HG03558 (cell line): ENCODE results near the gene GZMB.
"Not testable (repeated sequence)": the region's sequence is repeated elsewhere in the genome, so short reads cannot be mapped to it uniquely, and the experiment has no call there.

Experiments
- ATAC-seq: cut with Tn5 transposase; IDR thresholded peaks from one replicate; pipeline ENCODE4 v1.9.1; 2021; ENCODE audit warnings: moderate number of reproducible peaks; ENCODE audit not compliant: unreplicated experiment; ENCODE audit errors: extremely low read depth

The GZMB gene

DNA sequence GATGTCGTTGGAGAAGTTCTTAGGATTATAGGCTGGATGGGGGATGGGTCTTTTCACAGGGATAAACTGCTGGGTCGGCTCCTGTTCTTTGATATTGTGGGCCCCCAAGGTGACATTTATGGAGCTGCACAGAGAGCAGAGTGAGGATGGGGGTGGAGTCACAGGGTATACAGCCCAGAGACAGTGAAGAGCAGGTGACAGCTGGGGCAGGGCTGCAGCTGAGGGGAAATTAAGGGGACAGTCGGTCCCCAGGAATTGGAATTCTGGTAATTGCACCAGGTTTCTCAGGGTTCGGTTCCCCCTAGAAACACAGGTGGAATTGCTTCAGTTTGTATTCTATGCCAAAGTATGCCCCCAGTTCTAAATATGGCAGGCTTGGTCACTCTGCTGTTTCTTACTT is 1.7 kb downstream of the GZMB start:
- no peak for ATAC-seq

DNA sequence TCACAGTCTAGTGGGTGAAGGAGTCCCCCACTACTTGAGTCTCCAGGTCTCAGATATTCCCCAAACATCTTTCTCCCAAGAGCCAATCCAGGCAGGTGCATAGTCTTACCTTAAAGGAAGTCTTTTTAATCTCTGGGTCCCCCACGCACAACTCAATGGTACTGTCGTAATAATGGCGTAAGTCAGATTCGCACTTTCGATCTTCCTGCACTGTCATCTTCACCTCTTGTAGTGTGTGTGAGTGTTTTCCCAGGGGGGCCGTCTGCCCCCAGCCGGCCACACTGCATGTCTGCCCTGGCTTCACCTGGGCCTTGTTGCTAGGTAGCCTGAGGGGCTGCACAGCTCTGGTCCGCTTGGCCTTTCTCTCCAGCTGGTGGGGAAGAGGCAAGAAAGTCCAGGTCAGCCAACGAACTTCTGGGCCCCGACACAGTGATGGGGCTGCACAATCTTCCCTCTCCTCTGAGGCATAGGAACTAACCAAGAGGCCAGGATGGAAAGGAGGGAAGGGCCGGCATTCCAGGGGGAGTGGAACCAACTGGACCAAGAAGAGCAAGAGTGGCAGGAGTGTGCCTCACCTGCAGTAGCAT is 2.1 kb downstream of the GZMB start:
- ATAC-seq = no peak

DNA sequence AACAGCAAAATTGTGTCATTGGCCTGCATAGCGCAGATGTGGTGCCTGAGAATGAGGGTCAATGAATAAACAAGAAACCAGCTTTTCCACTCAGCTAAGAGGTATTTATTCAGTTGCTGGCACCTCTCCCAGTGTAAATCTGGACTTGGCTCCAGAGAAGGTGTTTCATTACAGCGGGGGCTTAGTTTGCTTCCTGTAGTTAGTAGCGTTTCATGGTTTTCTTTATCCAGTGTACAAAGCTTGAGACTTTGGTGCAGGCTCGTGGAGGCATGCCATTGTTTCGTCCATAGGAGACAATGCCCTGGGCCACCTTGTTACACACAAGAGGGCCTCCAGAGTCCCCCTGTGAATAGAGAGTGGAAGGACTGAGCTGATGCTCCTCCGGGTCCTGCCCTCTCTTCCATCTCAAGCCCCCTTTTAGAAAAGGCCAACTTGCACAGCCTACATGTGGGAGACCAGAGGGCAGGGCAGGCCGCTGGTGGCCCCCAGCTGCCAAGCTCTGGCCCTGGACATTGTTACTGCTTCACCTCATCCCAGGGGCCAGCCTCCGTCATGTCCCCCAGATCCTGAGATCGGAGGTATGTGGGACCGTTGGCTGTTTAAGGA is 3.0 kb downstream of the GZMB start:
- no peak for ATAC-seq

DNA sequence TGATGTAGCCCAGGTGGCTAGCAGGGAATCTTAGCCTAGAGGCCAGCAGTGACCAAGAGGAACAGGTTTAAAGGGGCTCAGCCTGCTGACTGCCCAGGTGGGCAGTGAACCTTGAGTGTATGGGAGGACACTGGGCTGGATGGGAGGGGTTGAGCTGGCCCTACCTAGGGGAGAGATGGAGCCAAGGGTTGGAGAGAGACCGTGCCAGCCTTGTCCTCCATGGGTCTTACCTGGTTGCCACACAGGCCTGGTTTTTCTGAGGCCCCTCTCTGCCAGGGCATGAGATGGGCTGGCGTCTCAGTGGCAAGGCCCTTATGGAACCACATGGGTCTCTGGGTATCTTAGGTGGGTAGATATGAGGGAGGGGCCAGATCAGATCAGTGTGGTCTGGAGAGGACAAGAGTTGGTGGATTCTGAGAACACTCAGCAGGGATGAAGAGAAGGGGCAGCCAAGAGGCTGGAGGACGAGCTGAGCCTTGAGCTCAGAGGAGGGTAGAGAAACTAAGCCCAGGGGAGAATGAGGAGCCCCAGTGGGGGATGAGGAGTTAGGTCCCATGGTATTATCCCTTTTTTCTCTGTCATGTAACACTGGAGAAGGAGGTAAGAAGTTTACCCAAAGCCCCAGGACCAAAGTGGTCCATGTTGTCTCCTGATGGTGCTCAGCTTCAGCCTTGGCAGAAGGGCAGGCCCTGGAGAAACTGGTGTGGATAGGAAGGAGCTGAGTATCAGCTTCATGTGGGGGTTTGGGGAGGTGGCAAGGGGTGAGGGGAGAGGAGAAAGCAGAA is 3.7 kb downstream of the GZMB start:
- no peak for ATAC-seq

DNA sequence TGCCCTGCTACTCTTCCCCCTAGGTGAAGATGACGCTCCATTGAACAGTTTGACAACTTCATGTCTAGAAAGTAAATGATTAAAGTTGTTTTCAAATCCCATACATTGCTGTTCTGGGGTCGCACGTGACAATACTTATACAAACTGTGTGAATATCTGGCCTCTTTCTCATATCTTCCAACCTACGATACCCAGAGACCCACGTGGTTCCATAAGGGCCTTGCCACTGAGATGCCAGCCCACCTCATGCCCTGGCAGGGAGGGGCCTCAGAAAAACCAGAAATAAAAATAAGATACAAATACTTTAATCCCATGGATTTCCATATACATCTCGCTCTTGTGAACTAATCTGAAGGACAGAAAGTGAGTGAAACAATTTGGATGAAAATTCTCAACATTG is 4.5 kb downstream of the GZMB start:
- no peak for ATAC-seq

DNA sequence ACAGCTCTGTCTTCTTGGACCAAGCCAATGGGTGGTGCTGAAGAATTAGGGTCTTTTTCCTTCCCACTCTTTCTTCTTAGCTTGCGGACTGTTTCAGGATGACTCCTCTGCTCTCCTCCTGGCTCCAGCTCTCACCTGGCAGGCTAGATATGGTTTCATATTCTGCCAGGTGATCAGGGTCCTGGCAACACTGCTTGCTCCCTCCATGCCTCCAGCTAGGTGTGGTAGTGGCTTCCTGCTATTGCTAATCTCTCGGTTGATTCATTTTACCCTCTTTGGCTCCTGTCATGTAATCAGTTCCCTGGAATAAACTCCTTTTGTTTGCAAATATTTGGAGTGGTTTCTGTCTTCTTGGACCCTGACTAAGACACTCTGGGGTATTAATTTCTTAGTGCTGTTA is 20.2 kb downstream of the GZMB start:
- no peak for ATAC-seq

DNA sequence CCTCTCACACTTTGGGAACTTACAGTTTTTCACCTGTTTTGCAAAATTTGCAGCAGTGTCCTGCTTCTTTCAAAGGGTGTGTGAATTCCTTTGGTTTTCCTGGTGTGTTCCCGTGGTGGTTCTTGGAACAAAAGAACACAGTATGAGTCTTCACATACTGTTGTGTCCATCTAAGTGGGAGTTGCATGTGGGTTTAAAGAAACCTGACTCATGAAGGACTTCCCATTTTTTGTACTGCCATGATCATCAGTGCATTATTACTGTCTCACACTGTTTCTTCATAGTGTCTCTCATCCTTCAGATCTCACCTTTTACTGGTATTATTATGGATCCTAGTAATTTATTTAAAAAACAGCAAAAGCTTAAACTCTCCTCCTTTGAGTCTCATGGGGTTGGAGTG is 20.7 kb downstream of the GZMB start:
- ATAC-seq = no peak

DNA sequence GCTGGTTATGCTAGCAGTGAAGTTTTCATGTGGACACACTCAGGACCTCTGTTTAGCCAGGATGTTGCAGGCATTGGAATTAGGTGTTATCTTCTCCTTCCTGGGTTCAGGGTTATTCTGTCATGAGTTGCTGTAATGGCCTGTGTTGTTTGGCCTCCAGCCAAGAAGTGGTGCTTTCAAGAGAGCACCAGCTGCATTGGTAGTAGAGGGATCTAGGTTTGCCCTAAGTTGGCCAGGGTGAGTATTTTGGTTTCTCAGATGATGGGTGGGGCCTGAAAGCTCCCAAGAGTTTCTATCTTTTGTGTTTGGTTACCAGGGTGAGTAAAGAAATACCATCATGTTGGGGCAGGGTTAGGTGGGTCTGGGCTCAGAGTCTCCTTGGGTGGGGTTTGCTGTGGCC is 21.8 kb downstream of the GZMB start:
- ATAC-seq = no peak

DNA sequence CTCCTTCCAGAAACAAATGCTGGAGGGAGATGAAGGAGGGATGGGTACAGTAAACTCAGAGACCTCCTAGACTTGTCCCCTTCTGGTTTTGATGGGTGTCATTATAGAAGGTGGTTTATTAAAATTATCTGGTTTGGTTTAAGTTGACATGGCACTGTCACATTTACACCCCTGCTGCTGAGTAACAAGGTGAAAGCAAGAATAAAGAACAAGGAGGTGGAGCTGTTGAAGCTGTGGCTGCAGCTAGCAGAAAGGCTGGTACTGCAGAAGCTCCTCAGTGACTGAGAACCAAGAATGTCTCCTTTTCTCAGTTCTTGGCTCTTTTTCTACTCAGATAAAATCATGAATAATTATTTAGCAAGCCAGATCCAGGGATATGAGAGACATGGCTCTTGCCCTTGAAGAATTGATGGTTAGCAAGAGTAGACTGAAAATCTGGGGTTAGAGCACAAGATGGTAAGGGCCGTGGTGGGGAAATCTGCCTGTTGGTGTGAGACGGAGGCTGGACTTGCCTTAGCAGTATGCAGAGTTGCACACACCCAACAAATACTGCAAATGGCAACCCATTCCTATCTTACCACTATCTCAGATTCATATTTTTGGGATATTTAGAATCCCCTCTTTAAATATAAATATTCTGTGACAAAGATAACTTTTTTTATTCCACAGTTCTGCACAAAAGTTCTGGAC is 24.2 kb downstream of the GZMB start, which contains the start of gene GZMH:
TSS of gene GZMH (minus strand) at position 31 of the 690 bp plus-strand sequence. CDS start 72 bp downstream, outside the sequence.
- ATAC-seq = no peak

DNA sequence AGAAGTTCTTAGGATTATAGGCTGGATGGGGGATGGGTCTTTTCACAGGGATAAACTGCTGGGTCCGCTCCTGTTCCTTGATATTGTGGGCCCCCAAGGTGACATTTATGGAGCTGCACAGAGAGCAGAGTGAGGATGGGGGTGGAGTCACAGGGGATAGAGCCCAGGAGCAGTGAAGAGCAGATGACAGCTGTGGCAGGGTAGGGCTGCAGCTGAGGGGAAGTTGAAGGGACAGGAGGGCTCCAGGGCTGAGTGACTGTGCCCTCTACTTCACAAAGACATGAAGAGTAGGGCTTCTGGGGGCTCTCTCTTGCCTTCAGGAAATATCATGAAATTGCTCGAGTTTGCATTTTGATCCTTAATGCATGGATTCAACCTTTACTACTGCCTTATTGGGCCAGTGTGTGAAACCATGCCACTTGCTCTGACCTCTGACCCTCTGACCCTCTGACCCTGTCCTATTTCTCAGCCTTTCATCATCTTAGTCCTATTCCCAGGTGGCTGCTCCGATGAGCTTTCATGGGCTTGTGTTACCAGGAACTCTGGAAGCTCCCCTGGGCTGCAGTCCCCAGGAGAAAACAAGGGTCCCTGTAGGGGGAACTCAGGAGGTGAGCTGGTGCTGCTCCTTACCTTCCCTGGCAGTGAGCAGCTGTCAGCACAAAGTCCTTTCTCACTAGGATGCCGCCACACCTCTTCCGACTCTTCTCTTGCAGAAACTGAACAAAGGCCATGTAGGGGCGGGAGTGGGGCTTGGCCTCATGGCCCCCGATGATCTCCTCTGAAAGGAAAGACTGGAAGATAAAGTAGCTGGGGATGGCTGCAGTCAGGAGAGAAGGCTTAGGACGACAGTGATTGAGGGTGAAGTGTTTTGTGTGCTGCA is 26.1 kb downstream of the GZMB start:
- no peak for ATAC-seq

DNA sequence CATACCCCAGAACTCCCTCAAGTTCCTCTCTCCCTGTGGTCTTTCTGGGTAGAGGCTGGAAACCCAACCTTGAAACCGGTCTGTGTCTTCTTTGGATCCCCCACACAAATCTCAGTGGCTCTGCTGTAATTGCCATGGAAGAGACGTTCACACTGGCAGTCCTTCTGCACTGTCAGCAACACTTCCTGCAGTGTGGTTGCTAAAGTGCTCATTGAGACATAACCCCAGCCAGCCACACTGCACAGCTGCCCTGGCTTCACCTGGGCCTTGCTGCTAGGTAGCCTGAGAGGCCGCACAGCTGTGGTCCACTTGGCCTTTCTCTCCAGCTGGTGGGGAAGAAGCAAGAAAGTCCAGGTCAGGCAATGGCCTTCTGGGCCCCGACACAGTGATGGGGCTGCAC is 26.9 kb downstream of the GZMB start:
- ATAC-seq = no peak

DNA sequence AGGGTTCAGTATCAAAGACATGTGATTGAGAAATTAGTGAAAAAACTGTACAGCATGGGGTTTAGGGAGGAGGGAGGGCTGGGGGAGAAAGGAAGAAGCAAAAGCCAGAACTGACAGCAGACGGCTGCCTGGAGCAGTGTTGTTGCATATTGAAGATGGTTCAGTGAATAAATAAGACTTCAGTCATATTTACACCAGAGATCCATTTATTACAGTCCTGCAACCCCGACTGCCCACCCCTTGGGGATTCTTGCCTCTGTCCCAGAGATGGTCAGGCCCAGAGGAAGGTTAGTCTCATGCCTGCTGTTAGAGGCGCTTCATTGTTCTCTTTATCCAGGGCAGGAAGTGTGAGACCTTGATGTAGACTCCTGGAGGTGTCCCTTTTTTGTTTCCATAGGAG is 27.7 kb downstream of the GZMB start:
- ATAC-seq = no peak

DNA sequence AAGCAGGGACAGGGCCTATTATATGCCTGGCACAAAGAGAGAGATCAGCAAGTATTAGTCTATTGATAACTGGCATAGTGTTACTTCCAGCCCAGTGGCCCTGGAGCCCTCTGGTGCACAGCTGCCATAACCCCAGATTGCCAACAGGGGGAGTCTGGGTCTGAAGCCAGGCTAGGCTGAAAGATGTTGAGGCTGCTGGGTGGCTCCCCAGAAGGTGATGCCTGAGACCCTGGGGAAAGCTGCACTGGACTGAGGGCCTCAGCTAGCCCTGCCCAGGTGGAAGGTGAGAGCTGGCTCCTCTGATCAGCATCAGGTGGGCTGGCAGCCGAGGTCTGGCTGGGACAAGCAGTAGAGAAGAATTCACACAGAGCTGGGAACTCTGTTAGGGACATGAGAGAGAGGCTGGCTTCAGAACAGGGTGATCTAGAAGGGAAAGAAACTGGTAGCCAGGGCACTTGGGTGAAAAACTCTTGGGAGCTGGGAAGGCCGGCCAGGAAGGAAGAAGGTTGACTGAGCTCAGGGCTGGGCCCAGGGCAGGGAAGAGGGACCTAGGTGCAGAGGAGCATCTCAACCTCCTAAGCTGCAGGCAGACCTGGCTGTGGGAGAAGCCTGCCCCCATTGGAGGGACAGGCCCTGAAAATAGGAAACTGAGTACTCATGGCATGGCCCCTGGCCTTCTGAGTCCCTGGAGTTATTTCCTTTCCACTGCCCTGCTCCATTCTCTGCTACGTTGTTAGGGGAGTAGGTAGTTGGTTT is 28.4 kb downstream of the GZMB start:
- peak; percentile 66 for ATAC-seq

DNA sequence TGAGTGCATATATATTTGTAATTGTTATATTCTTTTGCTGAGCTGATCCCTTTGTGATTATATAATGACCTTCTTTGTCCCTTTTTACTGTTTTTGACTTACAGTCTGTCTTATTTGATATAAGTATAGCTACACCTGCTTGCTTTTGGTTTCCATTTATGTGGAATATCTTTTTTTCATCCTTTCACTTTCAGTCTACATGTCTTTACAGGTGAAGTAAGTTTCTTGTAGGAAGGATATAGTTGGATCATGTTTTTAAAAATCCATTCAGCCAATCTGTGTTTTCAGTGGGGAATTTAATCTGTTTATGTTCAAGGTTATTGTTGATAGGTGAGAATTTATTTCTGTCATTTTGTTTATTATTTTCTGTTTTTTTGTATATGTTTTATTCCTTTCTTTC is 36.6 kb downstream of the GZMB start:
- ATAC-seq = no peak

DNA sequence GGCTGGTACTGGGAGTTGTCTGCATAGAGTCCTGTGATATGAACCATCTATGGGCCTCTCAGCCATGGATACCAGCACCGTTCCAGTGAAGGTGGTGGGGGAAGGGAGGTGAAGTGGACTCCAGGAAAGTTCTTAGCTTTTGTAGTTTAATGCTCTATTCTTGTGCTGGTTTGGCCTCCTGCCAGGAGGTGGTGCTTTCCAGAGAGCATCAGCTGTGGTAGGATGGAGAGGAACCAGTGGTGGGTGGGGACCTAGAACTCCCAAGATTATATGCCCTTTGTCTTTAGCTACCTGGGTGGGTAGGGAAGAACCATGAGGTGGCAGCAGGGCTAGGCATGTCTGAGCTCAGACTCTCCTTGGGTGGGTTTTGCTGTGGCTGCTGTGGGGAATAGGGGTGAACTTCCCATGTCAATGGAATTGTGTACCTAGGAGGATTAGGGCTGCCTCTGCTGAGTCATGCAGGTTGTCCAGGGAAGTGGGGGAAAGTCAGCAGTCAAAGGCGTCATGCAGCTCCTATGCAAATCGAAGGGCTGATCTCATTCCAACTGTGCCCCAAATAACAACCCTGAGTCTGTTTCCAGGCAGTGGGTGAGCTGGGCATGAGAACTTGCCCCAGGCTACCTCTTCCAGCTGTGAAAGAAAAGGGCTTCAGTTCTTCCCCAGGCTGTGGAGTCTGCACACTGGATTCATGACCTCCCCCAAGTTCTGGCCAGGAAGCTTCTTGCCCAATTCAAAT is 38.7 kb downstream of the GZMB start:
- no peak for ATAC-seq

DNA sequence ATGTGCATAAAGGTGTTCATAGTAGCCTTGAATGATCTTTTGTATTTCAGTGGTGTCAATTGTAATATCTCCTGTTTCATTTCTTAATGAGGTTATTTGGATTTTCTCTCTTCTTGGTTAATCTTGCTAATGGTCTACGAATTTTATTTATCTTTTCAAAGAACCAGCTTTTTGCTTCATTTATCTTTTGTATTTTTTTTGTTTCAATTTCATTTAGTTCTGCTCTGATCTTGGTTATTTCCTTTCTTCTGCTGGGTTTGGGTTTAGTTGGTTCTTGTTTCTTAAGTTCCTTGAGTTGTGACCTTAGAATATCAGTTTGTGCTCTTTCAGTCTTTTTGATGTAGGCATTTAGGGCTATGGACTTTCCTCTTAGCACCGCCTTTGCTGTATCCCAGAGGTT is 43.0 kb downstream of the GZMB start:
- ATAC-seq = not testable (repeated sequence)

DNA sequence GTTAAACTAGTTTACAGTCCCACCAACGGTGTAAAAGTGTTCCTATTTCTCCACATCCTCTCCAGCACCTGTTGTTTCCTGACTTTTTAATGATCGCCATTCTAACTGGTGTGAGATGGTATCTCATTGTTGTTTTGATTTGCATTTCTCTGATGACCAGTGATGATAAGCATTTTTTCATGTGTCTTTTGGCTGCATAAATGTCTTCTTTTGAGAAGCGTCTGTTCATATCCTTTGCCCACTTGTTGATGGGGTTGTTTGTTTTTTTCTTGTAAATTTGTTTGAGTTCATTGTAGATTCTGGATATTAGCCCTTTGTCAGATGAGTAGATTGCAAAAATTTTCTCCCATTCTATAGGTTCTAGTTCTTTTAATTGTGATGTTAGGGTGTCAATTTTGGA is 49.6 kb downstream of the GZMB start:
- not testable (repeated sequence) for ATAC-seq
